AG09319 (cell line): ENCODE measurements around the gene GAD1.

ENCODE experiments used
- DNase-seq: peaks from one replicate; pipeline ENCODE4 v3.0.0-alpha.2; 2010; ENCODE audit warnings: low read depth; ENCODE audit errors: extremely low read depth
- TF ChIP-seq, protein P1 (sequence below): IDR thresholded peaks from 2 replicates; pipeline ENCODE4 v1.5.1; 2011; ENCODE audit warnings: low read depth, mild to moderate bottlenecking, inconsistent platforms, low read length, moderate library complexity

GAD1 gene

GRCh38 chr2:170823898-170824215 is 7.2 kb downstream of the GAD1 start:
- TF ChIP-seq, protein P1, sequence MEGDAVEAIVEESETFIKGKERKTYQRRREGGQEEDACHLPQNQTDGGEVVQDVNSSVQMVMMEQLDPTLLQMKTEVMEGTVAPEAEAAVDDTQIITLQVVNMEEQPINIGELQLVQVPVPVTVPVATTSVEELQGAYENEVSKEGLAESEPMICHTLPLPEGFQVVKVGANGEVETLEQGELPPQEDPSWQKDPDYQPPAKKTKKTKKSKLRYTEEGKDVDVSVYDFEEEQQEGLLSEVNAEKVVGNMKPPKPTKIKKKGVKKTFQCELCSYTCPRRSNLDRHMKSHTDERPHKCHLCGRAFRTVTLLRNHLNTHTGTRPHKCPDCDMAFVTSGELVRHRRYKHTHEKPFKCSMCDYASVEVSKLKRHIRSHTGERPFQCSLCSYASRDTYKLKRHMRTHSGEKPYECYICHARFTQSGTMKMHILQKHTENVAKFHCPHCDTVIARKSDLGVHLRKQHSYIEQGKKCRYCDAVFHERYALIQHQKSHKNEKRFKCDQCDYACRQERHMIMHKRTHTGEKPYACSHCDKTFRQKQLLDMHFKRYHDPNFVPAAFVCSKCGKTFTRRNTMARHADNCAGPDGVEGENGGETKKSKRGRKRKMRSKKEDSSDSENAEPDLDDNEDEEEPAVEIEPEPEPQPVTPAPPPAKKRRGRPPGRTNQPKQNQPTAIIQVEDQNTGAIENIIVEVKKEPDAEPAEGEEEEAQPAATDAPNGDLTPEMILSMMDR = no peak
- no peak for DNase-seq

- DNase-seq = no peak
- TF ChIP-seq, protein P1 = no peak
These were observed 7.9 kb downstream of the GAD1 start for GRCh38 chr2:170824526-170825015.

- DNase-seq = no peak
- TF ChIP-seq, protein P1 = no peak
These were observed 11.3 kb downstream of the GAD1 start for GRCh38 chr2:170827841-170828532.

GRCh38 chr2:170828533-170828916 is 11.8 kb downstream of the GAD1 start:
- DNase-seq = no peak
- TF ChIP-seq, protein P1 = no peak

DNA sequence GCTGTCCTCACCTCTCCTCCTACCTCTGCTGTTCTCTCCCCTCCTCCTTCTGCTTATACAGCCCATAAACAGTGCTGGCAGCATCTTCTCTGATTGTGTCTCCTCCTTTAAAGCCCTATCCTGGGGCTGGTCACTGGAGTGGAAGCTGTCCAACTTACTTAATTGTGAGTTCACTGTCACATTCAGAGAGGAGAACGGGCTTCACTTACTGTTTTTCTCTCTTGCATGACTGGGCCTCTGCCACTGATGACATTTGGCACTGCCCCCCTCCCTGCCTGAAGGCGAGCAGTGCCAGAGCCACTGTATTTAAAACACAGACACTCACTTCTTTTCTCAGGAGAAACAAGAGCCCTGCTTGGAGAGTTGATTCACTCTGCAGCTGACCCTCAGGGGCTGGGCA is 12.3 kb downstream of the GAD1 start:
- TF ChIP-seq, protein P1 = no peak

DNA sequence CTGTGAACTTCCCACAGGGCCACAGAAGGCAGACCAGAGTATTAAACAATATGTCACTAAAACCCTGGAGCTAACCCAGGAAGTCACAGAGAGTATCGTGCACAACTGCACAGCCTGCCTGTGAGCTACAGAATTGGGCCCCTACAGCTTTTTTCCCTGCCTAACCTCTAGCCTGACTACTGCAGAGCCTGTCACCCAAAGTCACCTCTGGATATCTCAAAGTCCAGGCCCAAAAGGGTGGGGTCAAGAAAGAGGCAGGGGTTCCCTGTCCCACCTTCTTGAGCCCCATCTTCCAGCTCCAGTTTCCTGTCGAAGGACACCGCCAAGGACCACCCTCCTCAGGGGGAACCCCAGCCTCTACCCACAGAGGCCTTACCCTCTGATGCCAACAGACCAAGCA is 13.5 kb downstream of the GAD1 start:
- TF ChIP-seq, protein P1 = no peak
- DNase-seq = no peak

More for the DNA sequence above, 12.3 kb downstream of the GAD1 start:
- DNase-seq = no peak

DNA sequence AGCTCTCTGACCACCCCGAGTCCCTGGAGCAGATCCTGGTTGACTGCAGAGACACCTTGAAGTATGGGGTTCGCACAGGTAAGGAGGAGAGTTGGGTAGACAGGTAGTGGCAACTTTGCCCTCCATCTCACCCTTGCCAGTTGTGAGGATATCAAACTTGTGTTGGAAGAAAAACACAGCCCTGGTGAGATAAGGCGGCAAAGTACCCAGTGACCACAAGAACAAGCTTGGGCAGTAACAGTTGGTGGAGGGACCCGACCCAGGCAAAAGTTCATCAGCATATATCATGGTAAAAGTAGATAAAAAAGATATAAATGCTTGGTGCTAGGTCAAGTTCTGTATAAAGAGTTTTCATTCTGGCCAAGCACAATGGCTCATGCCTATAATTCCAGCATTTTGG is 14.4 kb downstream of the GAD1 start:
- TF ChIP-seq, protein P1 = no peak

More for the DNA sequence above, 14.4 kb downstream of the GAD1 start:
- no peak for DNase-seq
